ENCODE measurements around the gene NACC2. TPM values are rescaled to one million over a fixed set of nuclear protein-coding genes. Genes with fewer than 3 reads are reported as not detected.

NACC2 gene
- total RNA-seq, 2 donors from 2014 or later, result 28.6 to 38.5 TPM

- intact Hi-C loops (cut with DNase I), result no loop called here
- no peak for ATAC-seq
- DNase-seq, result no peak
These were observed 97.7 kb downstream of the NACC2 start for GRCh38 chr9:135997090-135998015.

- ATAC-seq (no peak), DNase-seq (no peak)
- intact Hi-C loops (cut with DNase I), result no loop called here
These were observed 99.3 kb downstream of the NACC2 start for GRCh38 chr9:135995816-135996215.

GRCh38 chr9:135994501-135995192 lies 100.4 kb downstream of the NACC2 start:
- DNase-seq (no peak), ATAC-seq (no peak)
- intact Hi-C loops (cut with DNase I), result no loop called here

GRCh38 chr9:135993765-135994500 lies 101.2 kb downstream of the NACC2 start:
- ATAC-seq (no peak), DNase-seq (no peak)
- intact Hi-C loops (cut with DNase I), result no loop called here

GRCh38 chr9:135993409-135993742 lies 101.7 kb downstream of the NACC2 start:
- intact Hi-C loops (cut with DNase I), result no loop called here
- ATAC-seq, result peak in 1 of 2 donors; percentile 1
- peak; percentile 26 for DNase-seq

GRCh38 chr9:135992486-135993408 lies 102.3 kb downstream of the NACC2 start:
- peak; percentile 87 for ATAC-seq
- intact Hi-C loops (cut with DNase I), result no loop called here

GRCh38 chr9:135991771-135992170 lies 103.3 kb downstream of the NACC2 start:
- no peak for DNase-seq
- intact Hi-C loops (cut with DNase I), result no loop called here
- no peak for ATAC-seq

More at GRCh38 chr9:135992486-135993408, 102.3 kb downstream of the NACC2 start:
- DNase-seq, result peak; percentile 93

- peak; percentile 35 to 46 for ATAC-seq
- intact Hi-C loops (cut with DNase I), result no loop called here
- DNase-seq, result peak; percentile 64
These were observed 104.3 kb downstream of the NACC2 start for GRCh38 chr9:135990468-135991429.

- no peak for ATAC-seq
- DNase-seq, result peak; percentile 47
- intact Hi-C loops (cut with DNase I), result no loop called here
These were observed 105.2 kb downstream of the NACC2 start for GRCh38 chr9:135989722-135990467.

GRCh38 chr9:135989157-135989556 lies 105.9 kb downstream of the NACC2 start:
- intact Hi-C loops (cut with DNase I), result no loop called here
- DNase-seq (no peak), ATAC-seq (no peak)

- ATAC-seq (no peak), DNase-seq (no peak)
- intact Hi-C loops (cut with DNase I), result no loop called here
These were observed 106.6 kb downstream of the NACC2 start for GRCh38 chr9:135988493-135988892.

- DNase-seq, result no peak
- intact Hi-C loops (cut with DNase I), result no loop called here
These were observed 107.2 kb downstream of the NACC2 start for GRCh38 chr9:135987838-135988404.

GRCh38 chr9:135986605-135987004 lies 108.5 kb downstream of the NACC2 start:
- DNase-seq (no peak), ATAC-seq (no peak)
- intact Hi-C loops (cut with DNase I), result no loop called here

More at GRCh38 chr9:135987838-135988404, 107.2 kb downstream of the NACC2 start:
- no peak for ATAC-seq

GRCh38 chr9:135985889-135986288 lies 109.2 kb downstream of the NACC2 start:
- no peak for ATAC-seq
- intact Hi-C loops (cut with DNase I), result no loop called here
- no peak for DNase-seq

GRCh38 chr9:135985459-135985774 lies 109.7 kb downstream of the NACC2 start:
- no peak for ATAC-seq
- DNase-seq, result no peak
- intact Hi-C loops (cut with DNase I), result no loop called here

GRCh38 chr9:135984072-135984710 lies 110.9 kb downstream of the NACC2 start:
- DNase-seq, result no peak
- intact Hi-C loops (cut with DNase I), result no loop called here
- ATAC-seq, result no peak

Measured in left cardiac atrium (tissue), 4 donors.